Erythroblast (primary cell): Measurements from ENCODE around the gene APP.

Experiments
- GATA1 ChIP-seq: IDR thresholded peaks from 2 replicates; pipeline ENCODE4 v1.6.1; 2011; ENCODE audit warnings: low read depth, mild to moderate bottlenecking, control low read depth, low read length, moderate library complexity
- POLR2A ChIP-seq: IDR thresholded peaks from 2 replicates; pipeline ENCODE4 v1.6.1; 2011; ENCODE audit warnings: mild to moderate bottlenecking, low read length

GRCh38 chr21:25906587-25906986 is 264.0 kb downstream of the APP start:
- TF ChIP-seq POLR2A (no peak), GATA1 (no peak)
